ENCODE data around the gene NLRP10.

The NLRP10 gene

GRCh38 chr11:7974668-7975067 is 9.4 kb upstream of the NLRP10 start:
- no peak for DNase-seq (ENCODE audit: low spot score)

- no peak for DNase-seq (ENCODE audit: low spot score)
These were observed 7.8 kb upstream of the NLRP10 start for GRCh38 chr11:7973011-7973410.

- DNase-seq (ENCODE audit: low spot score) = no peak
These were observed 6.6 kb upstream of the NLRP10 start for GRCh38 chr11:7971846-7972245.

- no peak for DNase-seq (ENCODE audit: low spot score)
These were observed 4.8 kb upstream of the NLRP10 start for GRCh38 chr11:7969756-7970646.

- no peak for DNase-seq (ENCODE audit: low spot score)
These were observed 3.4 kb upstream of the NLRP10 start for GRCh38 chr11:7968686-7969085.

- no peak for DNase-seq (ENCODE audit: low spot score)
These were observed 2.6 kb upstream of the NLRP10 start for GRCh38 chr11:7967826-7968225.

- no peak for DNase-seq (ENCODE audit: low spot score)
These were observed 1.9 kb upstream of the NLRP10 start for GRCh38 chr11:7967097-7967496.

- no peak for DNase-seq (ENCODE audit: low spot score)
These were observed 374 bp downstream of the NLRP10 start for GRCh38 chr11:7964873-7965272.

- DNase-seq (ENCODE audit: low spot score) = no peak
These were observed 986 bp downstream of the NLRP10 start for GRCh38 chr11:7964261-7964660.

GRCh38 chr11:7955191-7955590 is 10.1 kb downstream of the NLRP10 start:
- no peak for DNase-seq (ENCODE audit: low spot score)

GRCh38 chr11:7949934-7950333 is 15.3 kb downstream of the NLRP10 start:
- no peak for DNase-seq (ENCODE audit: low spot score)

- DNase-seq (ENCODE audit: low spot score) = no peak
These were observed 21.1 kb downstream of the NLRP10 start for GRCh38 chr11:7944123-7944522.

- DNase-seq (ENCODE audit: low spot score) = no peak
These were observed 23.6 kb downstream of the NLRP10 start, which contains the start of gene OR10A3 for GRCh38 chr11:7941608-7942007. Gene OR10A3 (minus strand): TSS chr11:7941708. CDS start chr11:7939520, 2,188 bp downstream.

GRCh38 chr11:7941146-7941545 is 24.1 kb downstream of the NLRP10 start:
- DNase-seq (ENCODE audit: low spot score) = no peak

GRCh38 chr11:7936615-7937014 is 28.6 kb downstream of the NLRP10 start:
- no peak for DNase-seq (ENCODE audit: low spot score)

GRCh38 chr11:7931168-7931567 is 34.1 kb downstream of the NLRP10 start, which contains the start of gene OR10A6:
Gene OR10A6 (minus strand): TSS chr11:7931268. CDS start chr11:7928662, 2,606 bp downstream.
- DNase-seq (ENCODE audit: low spot score) = no peak

GRCh38 chr11:7927635-7928034 is 37.6 kb downstream of the NLRP10 start:
- DNase-seq (ENCODE audit: low spot score) = no peak

GRCh38 chr11:7924536-7924935 is 40.7 kb downstream of the NLRP10 start:
- no peak for DNase-seq (ENCODE audit: low spot score)

- no peak for DNase-seq (ENCODE audit: low spot score)
These were observed 47.1 kb downstream of the NLRP10 start for GRCh38 chr11:7918141-7918540.

All from hematopoietic multipotent progenitor cell treated with erythropoietin and hydrocortisone succinate and interleukin-3 and kit ligand, for 17 days (in vitro differentiated cells).